Cerebellar cortex (tissue), 1 donor: Measurements from ENCODE around the gene OGFOD3.
"Not testable (repeated sequence)": the region's sequence is repeated elsewhere in the genome, so short reads cannot be mapped to it uniquely, and the experiment has no call there.

Experiments used
- DNase-seq: peaks from one replicate; pipeline ENCODE4 v3.0.0-alpha.2; 2015; ENCODE audit warnings: low spot score

The OGFOD3 gene

DNA sequence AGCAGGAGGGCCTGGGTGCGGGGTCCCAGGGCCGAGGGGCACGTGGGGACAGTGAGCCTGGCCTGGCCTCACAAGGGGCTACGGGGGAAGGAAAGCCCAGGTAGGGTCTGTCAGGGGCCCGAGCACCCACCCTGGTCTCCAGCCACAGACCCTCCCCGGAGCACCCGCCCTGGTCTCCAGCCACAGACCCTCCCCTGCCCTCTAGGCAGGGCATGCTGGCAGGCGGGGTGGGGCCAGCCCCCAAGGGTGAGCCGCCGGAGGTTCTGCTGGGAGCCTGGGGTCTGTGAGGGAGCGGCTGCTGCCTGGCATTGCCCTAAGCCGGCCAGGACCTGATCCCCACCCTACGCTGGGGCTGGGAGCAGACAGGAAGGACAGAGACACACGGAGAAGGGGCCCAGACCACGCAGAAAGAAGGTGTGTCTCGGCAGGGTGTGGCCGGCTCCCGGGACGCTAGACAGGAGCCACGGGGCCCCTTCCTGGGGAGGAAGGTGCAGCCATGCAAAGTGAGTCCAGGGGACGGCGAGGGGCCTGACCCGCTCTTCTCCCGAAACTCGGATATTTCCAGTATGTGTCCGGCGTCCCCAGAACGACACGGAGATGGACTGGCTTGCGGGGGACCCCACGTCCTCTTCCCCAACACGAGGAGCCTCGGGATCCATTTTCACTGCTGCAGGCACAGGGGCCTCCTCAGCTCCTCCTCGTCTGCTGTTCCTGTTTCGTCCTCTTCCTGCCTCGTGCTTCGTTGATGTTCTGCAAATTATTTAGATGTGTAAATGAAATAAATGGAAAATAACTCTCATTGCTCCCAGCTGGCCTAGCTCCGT lies 31.3 kb downstream of the OGFOD3 start:
- no peak for DNase-seq

DNA sequence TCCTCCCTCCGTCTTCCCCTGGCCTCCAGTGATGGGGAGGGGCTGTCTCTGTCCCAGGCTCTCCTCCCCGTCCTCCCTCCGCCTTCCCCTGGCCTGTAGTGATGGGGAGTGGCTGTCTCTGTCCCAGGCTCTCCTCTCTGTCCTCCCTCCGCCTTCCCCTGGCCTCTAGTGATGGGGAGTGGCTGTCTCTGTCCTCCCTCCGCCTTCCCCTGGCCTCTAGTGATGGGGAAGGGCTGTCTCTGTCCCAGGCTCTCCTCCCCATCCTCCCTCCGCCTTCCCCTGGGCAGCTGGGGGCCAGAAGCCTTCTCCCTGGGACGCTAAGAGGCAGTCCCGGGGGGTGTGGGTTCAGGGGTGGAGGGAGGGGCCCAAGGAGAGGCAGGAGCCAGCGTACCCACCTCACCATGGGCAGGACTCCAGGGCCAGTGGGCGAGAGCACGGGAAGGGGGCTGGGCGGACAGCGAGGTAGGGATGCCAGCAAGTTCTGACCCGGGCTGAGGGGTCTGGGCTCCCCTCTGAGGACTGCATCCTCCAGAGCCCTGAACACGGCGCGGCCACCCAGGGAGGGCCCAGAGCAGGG lies 32.0 kb downstream of the OGFOD3 start:
- DNase-seq, result no peak

DNA sequence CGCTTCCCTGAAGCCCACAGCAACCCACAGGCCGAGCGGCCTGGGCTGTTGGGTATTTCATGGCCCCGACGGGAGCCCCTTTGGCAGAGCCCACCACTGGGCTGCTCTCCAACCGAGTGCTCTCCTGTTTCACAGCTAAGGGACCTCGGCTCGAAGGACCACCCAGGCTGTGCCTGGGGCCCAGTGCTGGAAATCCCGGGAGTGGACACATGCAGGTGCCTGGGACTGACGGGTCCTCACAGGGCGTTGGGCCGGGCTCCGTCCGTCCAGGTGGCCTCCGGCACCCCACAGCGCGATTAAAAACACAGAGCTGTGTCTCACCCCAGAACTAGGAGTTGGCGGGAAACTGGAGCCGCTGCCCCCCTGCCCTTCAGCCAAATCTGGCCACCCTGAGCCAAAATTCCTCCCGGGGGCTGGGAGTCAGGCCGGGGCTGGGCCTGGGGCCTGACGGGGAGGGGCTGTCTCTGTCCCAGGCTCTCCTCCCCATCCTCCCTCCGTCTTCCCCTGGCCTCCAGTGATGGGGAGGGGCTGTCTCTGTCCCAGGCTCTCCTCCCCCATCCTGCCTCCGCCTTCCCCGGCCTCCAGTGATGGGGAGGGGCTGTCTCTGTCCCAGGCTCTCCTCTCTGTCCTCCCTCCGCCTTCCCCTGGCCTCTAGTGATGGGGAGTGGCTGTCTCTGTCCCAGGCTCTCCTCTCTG lies 32.7 kb downstream of the OGFOD3 start:
- DNase-seq, result no peak

DNA sequence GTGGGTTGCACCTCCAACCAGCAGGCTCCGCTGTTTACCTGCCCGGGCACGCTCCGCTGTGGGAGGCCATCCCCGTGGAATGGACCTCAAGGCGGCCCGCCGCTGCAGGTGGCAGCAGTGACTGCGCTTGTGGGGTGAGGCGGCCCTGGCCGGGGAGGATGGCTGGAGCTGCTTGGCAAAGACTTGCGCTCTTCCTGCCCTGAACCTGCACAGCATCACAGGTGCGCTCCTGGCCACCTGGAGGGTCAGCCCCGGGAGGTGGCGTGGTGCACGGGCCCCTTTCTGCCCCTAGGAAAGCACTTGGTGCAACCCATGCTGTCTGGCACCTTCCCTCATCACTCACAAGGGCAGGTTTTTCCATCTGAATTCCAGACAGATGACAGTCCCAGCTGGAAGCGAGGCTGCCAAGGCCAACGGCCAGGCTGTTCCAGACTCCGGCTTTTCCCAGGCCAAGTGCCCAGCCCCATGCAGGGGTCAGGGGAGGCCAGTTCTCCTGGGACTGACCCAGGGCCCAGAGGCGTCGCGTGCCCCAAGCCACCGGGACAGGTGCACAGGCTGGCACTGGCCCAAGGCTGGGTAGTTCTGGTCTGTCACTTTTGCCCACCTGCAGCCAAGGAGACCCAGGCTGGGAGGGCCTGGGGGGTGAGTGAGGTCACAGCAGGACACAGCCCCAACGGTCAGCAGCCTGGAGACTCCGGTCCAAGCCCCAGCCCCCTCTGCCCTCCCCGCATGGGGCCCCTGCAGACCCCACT lies 33.5 kb downstream of the OGFOD3 start:
- peak; percentile 61 for DNase-seq

DNA sequence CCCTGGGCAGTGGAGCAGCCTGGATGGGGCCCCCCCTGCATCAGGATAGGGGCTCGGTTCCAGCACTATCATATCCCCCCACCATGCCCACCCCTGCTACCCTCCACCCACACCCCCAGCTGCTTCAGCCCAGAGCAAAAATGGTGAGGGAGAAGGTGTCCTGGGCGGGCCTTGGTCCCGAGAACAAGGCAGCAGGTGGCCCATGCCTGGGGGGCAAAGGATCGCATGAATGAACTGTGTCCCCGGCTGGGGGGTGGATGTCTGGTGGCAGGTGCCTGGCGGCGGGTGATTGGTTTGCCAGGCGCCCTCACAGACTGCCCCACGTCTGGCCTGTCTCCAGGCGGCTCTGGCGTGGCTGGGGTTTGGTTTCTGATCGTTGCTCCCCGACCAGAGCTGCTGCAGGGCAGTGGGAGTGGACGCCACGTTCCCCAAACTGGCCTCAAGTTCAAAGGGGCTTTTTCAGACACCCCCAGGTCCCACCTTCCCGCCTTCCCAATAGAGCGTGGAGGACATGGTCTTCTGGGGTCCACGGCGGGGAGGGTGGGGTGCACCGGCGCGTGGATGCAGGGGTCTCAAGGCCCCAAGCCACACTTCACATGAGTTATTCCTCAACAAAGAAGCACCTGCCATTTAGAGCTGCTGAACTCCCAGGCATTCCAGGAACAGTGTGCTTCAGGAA lies 34.2 kb downstream of the OGFOD3 start:
- no peak for DNase-seq

DNA sequence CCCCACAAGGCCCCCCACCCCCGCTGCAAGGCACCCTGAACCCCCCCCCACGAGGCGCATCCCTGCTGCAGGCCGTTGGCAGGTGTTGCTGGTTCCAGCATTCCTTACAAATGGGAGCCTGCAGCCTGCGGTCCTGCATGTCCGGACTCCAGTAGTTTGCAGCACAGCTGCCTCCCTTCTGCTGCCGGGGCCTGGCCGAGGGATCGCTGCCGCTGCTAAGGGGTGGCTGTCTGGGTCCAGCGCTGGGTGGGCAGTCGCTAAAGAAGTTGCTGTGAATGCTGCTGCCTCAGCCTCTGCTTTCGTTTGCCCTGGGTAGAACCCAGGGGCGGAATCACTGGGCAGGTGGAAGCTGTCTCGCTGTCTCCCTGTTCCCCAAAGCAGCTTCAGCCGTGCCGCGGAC lies 35.0 kb downstream of the OGFOD3 start:
- DNase-seq, result no peak

DNA sequence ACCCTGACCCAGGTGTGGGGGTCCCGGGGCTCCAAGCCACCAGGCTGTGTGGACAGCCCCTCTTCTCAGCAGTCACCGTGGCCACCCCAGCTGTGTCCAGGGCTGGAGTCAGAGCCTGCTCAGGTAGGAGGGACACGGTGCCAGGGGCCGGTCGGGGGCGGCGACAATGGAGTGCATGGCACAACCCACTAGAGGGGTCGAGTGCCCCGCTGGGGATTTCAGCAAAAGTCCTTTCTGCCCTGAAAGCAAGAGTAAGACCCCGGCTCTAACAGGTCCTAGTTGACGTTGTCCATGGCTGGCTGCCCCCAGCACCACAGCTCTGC lies 35.5 kb downstream of the OGFOD3 start:
- no peak for DNase-seq

DNA sequence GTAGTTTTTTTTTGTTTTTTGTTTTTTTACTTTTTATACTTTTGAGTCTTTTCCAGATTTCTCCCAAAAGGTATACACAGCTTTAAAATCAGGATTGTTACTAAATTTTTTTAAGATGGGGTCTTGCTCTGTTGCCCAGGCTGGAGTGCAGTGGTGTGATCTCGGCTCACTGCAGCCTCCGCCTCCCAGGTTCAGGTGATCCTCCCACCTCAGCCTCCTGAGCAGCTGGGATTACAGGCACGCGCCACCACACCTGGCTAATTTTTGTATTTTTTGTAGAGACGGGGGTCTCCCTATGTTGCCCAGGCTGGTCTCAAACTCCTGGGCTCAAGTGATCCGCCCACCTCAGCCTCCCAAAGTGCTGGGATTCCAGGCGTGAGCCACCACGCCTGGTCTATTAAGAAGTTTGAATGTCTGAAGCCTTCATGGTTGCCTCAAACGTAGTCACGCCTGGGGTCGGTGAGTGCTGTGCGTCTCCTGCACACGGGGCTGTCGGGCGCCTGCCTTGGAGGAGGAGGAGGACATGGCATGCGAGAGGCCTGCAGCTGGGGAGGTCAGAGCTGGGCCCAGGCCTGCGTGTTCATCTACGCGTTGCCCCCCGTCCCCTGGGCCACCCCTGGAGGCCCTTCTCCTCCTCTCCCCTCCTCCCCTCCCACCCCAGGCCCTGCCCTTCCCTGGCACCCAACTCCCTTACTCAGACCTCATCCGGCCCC lies 36.0 kb downstream of the OGFOD3 start:
- DNase-seq, result not testable (repeated sequence)

DNA sequence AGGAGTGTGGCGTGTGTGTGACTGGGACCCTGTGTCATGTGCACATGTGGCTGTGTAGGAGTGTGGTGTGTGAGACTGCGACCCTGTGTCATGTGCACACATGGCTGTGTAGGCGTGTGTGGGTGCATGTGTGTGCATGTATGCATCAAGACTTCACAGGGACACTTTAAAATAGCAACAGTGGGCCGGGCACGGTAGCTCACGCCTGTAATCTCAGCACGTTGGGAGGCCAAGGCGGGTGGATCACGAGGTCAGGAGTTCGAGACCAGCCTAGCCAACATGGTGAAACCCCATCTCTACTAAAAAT lies 36.7 kb downstream of the OGFOD3 start:
- DNase-seq, result not testable (repeated sequence)

DNA sequence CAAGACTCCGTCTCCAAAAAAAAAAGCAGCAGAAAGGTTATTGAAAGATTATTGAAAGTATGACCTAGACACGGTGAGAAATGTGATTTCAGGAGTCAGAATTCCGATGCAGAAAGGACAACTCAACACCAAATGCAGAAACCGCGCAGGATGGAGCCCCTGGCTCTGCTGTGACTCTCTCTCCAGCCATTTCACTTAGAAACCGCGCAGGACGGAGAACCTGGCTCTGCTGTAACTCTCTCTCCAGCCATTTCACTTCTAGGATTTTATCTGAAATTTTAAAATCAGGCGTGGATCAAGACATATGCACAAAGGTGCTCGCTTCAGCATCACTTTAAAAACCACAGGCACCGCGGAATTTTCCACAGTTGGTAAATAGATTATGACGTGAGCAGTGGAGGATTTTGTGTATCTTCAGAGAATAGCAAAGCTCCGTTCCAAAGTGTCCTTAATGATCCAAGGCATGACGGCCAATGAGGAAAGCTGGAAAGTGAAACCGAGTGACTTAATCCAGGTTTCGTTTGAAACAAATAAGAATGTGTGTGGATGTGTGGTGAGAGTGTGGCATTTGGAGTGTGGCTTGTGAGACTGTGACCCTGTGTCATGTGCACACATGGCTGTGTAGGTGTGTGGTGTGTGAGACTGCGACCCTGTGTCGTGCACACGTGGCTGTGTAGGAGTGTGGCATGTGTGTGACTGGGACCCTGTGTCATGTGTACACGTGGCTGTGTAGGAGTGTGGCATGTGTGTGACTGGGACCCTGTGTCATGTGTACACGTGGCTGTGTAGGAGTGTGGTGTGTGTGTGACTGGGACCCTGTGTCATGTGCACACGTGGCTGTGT lies 37.3 kb downstream of the OGFOD3 start:
- DNase-seq, result no peak

DNA sequence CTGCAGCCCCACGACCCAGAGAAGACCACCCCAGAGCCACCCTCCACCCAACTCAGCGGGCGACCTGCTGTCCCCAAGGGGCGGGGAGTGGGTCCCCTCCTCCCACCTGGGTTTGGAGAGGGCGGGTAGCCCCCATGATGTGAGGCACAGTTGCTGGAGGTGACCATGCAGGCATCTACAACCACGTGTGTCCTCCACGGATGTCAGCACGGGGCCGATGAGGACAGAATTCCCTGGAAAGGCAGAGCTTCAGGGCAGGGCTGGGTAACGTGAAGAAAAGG lies 39.7 kb downstream of the OGFOD3 start:
- no peak for DNase-seq

DNA sequence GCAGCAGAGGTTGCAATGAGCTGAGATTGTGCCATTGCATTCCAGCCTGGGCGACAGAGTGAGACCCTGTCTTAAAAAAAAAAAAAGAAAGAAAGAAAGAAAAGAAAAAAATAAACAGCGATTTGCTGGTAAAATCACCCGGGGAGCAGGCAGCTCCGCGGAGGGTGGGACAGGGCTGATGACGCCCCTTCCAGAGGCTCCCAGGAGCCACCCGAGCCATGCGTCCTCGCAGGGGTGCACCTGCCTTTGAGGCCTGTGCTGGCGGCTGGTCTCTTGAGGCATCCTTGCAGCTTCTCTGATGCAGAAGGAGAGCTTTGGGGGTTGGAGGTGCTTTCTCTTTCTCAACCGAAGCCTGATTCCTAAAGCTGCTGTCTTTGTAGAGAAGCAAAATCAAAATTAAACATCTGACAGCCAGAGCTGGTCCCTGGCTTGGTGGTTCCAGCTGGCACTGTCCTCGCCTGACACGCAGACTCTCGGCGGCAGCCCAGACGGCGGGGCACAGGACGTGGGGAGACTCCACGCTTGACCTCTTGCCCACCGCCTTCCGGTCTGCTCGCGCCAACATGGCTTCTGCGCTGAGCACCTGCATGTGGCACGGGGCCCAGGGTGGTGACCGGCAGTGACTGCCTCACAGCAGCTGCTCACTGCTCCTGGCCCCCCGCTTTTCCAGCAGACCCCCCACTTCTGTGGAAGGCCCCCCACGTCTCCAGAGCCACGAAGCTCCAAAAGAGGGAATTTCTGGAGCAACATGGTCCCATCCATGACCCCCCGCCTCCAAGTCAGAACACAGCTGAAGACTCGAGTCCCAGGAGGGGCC lies 40.3 kb downstream of the OGFOD3 start:
- DNase-seq, result no peak

DNA sequence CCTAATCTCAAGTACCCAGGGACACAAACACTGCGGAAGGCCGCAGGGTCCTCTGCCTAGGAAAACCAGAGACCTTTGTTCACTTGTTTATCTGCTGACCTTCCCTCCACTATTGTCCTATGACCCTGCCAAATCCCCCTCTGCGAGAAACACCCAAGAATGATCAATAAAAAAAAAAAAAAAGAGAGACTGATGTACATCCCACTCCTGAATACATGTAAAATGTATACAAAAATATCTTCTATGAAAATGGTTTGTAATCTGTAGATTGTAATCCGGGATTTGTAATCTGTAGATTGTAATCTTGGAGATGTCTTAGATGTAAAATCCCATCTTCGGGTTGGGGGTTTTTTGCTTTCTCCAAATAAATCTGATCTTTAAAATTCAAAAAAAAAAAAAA lies 41.1 kb downstream of the OGFOD3 start:
- not testable (repeated sequence) for DNase-seq

DNA sequence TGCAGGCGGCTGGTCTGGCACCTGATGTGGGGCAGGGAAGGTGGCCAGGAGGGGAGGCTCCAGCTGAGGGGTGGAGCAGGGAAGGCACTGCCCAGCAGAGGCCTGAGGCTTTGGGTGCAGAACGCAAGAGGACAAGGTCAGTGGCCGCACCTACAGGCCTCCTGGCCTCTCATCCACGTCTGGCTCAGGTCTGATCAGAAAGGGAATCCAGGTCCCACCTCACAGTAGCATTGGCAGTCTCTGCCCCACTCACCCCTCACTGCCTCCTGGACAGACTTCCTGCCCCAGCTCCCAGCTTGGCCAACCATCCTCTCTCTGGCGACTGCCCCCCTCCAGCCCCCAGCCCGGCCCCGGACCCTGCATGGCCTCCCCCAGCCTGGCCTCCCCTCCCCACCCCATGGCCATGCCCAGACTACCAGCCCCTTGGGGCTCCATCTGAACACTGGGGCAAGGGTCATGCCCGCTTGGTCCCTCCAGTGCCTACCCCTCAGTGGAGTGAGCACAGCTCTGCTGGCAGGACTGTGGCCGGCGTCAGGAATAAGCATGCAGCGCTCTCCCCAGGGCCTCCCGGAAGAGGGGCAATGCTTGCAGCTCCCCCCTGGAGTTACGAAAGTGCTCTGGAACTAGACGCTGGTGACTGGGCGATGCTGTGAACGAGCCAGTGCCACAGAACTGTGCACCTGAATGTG lies 42.2 kb downstream of the OGFOD3 start:
- no peak for DNase-seq

DNA sequence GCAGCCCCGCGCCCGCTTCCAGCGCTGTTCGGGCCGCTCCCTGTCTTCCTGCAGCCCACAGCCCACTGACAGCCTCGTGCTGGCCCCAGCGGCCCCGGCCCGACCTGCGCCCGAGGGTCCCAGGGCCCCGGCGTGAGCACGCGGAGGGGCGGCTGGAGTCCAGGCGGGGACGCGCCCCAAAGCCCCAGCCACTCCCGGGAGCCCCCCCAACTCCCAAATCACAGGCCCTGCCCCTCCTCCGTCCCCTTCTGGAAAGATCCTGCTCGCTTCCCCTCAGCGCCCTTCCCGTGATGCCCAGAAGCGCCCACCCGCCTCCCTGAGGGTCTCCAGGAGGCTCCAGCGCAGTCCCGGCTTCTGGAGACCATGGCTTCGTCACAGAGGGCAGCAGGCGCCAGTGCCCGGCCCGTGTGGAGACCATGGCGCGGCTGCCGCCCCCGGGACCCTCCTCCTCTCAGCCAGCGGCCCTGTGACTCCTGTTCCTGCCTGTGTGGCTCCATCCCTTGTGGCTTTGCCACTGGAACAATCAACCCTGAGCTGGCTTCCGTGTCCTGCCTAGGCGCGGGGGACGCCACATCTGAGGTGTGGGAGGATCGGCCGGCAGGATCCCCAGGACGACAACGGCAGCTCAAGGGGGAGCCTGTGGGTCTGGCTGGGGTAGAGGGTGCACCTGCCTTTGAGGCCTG lies 42.9 kb downstream of the OGFOD3 start:
- no peak for DNase-seq

DNA sequence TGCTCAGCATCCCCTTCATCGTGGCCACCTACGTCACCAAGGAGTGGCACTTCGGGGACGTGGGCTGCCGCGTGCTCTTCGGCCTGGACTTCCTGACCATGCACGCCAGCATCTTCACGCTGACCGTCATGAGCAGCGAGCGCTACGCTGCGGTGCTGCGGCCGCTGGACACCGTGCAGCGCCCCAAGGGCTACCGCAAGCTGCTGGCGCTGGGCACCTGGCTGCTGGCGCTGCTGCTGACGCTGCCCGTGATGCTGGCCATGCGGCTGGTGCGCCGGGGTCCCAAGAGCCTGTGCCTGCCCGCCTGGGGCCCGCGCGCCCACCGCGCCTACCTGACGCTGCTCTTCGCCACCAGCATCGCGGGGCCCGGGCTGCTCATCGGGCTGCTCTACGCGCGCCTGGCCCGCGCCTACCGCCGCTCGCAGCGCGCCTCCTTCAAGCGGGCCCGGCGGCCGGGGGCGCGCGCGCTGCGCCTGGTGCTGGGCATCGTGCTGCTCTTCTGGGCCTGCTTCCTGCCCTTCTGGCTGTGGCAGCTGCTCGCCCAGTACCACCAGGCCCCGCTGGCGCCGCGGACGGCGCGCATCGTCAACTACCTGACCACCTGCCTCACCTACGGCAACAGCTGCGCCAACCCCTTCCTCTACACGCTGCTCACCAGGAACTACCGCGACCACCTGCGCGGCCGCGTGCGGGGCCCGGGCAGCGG lies 43.6 kb downstream of the OGFOD3 start:
- no peak for DNase-seq

DNA sequence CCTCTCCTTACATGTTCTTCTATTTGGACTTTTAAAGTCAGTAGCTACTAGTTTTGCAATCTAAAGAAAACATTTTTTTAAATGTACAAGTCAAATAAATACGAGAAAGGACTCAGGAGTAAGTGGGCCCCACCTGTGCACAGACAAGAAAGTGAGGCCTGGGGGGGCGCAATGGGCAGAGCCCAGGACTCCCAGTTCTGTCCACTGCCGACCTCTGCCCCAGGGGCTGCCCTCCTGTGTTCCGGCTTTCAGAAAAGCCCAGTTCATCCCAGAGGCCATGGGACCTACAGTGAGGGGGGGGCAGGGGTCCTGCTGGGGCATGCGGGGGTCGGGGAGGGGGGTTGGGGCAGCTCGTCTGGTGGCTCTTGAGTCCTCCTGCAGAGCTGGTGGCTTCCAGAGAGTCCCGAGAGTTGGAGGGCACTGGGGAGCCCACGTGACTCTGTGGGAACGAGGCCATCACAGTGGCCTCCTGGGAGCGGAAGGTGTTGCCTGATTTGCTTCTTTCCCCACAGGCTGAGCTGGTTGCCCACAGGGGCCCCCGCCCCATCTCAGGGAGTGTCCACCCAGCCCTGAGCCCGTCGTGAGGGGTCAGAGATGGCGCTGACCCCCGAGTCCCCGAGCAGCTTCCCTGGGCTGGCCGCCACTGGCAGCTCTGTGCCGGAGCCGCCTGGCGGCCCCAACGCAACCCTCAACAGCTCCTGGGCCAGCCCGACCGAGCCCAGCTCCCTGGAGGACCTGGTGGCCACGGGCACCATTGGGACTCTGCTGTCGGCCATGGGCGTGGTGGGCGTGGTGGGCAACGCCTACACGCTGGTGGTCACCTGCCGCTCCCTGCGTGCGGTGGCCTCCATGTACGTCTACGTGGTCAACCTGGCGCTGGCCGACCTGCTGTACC lies 44.4 kb downstream of the OGFOD3 start:
- no peak for DNase-seq
